Measurements from ENCODE around the gene NMUR1. TPM values are rescaled to one million over a fixed set of nuclear protein-coding genes. Genes with fewer than 3 reads are reported as not detected.

Gene NMUR1
- total and polyA plus RNA-seq, 9 donors = 0.16 to 0.62 (median 0.23) TPM

DNA sequence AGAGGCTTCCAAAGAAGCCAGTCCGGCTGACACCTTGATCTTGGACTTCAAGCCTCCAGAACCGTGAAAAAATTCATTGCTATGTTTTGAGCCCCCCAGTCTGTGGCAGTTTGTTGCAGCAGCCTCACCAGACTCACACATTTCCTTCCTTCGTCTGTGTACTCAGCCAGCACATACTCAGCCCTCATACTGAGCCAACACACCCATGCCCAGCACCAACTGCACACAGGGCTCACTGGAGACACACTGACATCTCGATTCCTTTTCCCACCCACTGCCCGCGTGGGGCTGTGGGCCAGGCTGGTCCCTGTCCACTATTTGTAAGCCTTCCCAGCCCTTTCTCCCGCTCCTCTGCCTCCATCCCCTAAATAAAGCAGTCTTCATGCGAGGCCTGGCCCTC, 24.1 kb upstream of the NMUR1 start:
- DNase-seq = no peak
- Histone ChIP-seq H3K36me3 (ENCODE audit: control insufficient read depth, insufficient read depth, low read length) (no peaks in the 10 kb centered on the region), H3K4me3 (ENCODE audit: low read length) (peak overlapping the region; percentile 8), H3K27ac (ENCODE audit: low read length) (peak overlapping the region; percentile 18), H3K9me3 (replicated peaks; ENCODE audit: control insufficient read depth, low read depth, low read length) (peaks cover 10% of the 10 kb centered on the region), H3K4me1 (ENCODE audit: control insufficient read depth, insufficient read depth, low read length) (peaks cover 22% of the 10 kb centered on the region), H3K27me3 (ENCODE audit: control insufficient read depth, insufficient read depth, low read length) (peaks cover 4% of the 10 kb centered on the region)
- WGBS (ENCODE audit: insufficient coverage) = 69% methylated on average over 8 of the region's 8 CpGs

DNA sequence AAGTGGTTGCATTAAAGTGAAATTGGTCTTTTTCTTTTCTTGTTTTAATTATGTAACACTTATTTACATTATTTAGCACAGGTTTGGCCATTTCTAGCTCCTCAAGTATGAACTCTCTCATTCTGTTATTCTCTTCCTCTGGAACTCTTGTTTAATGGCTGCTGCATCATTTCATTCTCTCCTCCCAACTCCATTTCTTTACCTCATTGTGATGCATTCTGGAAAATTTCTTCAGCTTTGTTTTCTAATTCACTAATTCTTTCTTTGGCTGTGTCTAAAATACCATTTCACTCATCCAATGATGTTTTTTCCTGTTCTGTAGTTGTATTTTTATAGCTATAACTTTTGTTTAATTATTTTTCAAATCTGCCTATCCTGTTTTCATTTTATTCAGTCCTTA, 22.5 kb upstream of the NMUR1 start:
- Histone ChIP-seq H3K27ac (ENCODE audit: low read length) (no peak overlapping the region), H3K4me3 (ENCODE audit: low read length) (no peak overlapping the region), H3K4me1 (ENCODE audit: control insufficient read depth, insufficient read depth, low read length) (peaks cover 21% of the 10 kb centered on the region), H3K27me3 (ENCODE audit: control insufficient read depth, insufficient read depth, low read length) (peaks cover 6% of the 10 kb centered on the region), H3K36me3 (ENCODE audit: control insufficient read depth, insufficient read depth, low read length) (no peaks in the 10 kb centered on the region), H3K9me3 (replicated peaks; ENCODE audit: control insufficient read depth, low read depth, low read length) (peaks cover 10% of the 10 kb centered on the region)
- DNase-seq = no peak

DNA sequence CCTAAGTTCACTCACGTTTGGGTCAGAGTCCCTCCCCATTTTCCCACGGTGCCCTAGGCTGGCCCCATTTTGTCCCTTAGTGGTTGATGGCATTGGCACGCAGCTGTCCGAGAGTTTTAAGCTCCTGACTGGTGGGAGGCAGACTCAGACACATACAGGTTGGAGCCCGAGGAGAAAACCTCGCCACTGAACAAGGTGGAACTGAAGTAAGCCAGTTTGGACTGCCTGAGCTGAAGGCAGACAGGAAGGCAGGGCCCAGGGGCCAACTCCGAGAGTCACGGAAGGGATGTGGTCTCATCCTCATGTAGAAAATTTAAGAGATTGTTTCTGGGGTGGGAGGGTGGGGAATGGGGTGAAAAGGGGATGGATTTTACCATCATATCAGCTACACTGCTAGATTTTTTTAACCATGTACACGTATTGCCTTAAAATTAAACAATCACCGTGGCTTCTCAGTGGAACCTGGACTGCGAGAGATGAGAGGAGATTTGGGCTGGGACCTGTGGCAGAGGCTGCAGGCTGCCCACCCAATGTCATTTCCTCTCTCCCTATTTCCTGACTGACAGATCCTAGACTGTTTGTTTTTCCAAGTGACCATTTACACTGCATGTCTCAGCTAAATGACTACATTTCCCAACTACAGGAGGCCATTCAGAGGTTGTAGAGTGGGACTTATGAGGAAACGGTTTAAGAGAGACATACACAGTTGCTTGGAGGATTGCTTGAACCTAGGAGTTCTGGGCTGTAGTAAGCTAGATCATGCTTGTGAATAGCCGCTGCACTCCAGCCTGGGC, 19.4 kb upstream of the NMUR1 start:
- H3K27me3 ChIP-seq (ENCODE audit: control insufficient read depth, insufficient read depth, low read length) = peaks cover 4% of the 10 kb centered on the region
- H3K36me3 ChIP-seq (ENCODE audit: control insufficient read depth, insufficient read depth, low read length) = no peaks in the 10 kb centered on the region
- peaks cover 10% of the 10 kb centered on the region for H3K9me3 ChIP-seq (replicated peaks; ENCODE audit: control insufficient read depth, low read depth, low read length)
- no peak overlapping the region for H3K4me3 ChIP-seq (ENCODE audit: low read length)
- DNase-seq = no peak
- 54% methylated on average over 8 of the region's 13 CpGs for WGBS (ENCODE audit: insufficient coverage)
- no peak overlapping the region for H3K27ac ChIP-seq (ENCODE audit: low read length)
- H3K4me1 ChIP-seq (ENCODE audit: control insufficient read depth, insufficient read depth, low read length) = peaks cover 15% of the 10 kb centered on the region

GRCh38 chr2:231548752-231549151, 18.5 kb upstream of the NMUR1 start:
- H3K36me3 ChIP-seq (ENCODE audit: control insufficient read depth, insufficient read depth, low read length) = no peaks in the 10 kb centered on the region
- no peak overlapping the region for H3K4me3 ChIP-seq (ENCODE audit: low read length)
- H3K4me1 ChIP-seq (ENCODE audit: control insufficient read depth, insufficient read depth, low read length) = peaks cover 8% of the 10 kb centered on the region
- H3K27me3 ChIP-seq (ENCODE audit: control insufficient read depth, insufficient read depth, low read length) = peaks cover 4% of the 10 kb centered on the region
- H3K9me3 ChIP-seq (replicated peaks; ENCODE audit: control insufficient read depth, low read depth, low read length) = peaks cover 10% of the 10 kb centered on the region
- H3K27ac ChIP-seq (ENCODE audit: low read length) = no peak overlapping the region
- 50% methylated on average over 1 of the region's 3 CpGs for WGBS (ENCODE audit: insufficient coverage)
- DNase-seq = no peak

GRCh38 chr2:231547315-231548110, 17.3 kb upstream of the NMUR1 start:
- Histone ChIP-seq H3K4me3 (ENCODE audit: low read length) (no peak overlapping the region), H3K4me1 (ENCODE audit: control insufficient read depth, insufficient read depth, low read length) (peaks cover 8% of the 10 kb centered on the region), H3K9me3 (replicated peaks; ENCODE audit: control insufficient read depth, low read depth, low read length) (peaks cover 14% of the 10 kb centered on the region), H3K27me3 (ENCODE audit: control insufficient read depth, insufficient read depth, low read length) (peaks cover 6% of the 10 kb centered on the region), H3K36me3 (ENCODE audit: control insufficient read depth, insufficient read depth, low read length) (no peaks in the 10 kb centered on the region), H3K27ac (ENCODE audit: low read length) (no peak overlapping the region)
- no CpG with 5 or more reads among the region's 12 CpGs for WGBS (ENCODE audit: insufficient coverage)
- no peak for DNase-seq

GRCh38 chr2:231546014-231546715, 15.9 kb upstream of the NMUR1 start:
- DNase-seq = no peak
- no peak overlapping the region for H3K4me3 ChIP-seq (ENCODE audit: low read length)
- H3K4me1 ChIP-seq (ENCODE audit: control insufficient read depth, insufficient read depth, low read length) = peaks cover 13% of the 10 kb centered on the region
- no peaks in the 10 kb centered on the region for H3K36me3 ChIP-seq (ENCODE audit: control insufficient read depth, insufficient read depth, low read length)
- 85% methylated on average over 11 of the region's 13 CpGs for WGBS (ENCODE audit: insufficient coverage)
- no peak overlapping the region for H3K27ac ChIP-seq (ENCODE audit: low read length)
- peaks cover 11% of the 10 kb centered on the region for H3K9me3 ChIP-seq (replicated peaks; ENCODE audit: control insufficient read depth, low read depth, low read length)
- H3K27me3 ChIP-seq (ENCODE audit: control insufficient read depth, insufficient read depth, low read length) = peaks cover 12% of the 10 kb centered on the region

DNA sequence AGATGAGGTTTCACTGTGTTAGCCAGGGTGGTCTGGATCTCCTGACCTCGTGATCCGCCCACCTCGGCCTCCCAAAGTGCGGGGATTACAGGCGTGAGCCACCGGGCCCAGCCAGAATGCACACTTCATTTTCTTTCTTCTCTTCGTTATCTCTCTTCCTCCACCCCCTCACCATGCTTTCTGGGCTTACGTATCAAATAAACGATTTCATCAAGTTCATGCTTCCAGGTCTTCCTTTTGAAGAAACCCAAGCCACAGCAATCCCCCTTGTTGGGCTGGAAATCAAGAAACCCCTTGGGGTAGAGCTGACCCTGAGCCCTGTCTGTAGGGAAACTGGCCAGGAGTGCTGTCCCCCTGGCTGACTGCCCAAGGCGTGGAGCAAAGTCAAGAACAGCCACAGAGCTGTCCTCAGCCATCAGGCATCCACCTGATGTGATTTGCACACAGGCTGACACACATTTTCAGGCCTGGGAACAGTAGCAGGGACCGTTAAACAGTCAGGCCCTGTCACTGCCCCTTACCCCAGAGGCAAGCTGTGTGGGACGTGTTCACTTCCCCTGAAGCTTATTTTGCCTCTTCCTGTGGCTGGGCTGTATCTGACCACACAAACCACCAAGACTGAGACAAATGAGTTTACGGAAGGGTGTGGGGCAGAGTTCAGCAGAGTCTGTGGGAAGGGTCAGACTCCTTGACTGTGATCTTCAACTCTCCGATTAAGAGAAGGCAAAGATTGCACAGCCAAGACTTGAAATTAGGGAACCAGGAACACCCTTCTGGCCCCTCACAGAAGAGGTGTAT, 15.1 kb upstream of the NMUR1 start:
- peaks cover 12% of the 10 kb centered on the region for H3K27me3 ChIP-seq (ENCODE audit: control insufficient read depth, insufficient read depth, low read length)
- peak overlapping the region; percentile 42 for H3K27ac ChIP-seq (ENCODE audit: low read length)
- no peak overlapping the region for H3K4me3 ChIP-seq (ENCODE audit: low read length)
- peaks cover 11% of the 10 kb centered on the region for H3K9me3 ChIP-seq (replicated peaks; ENCODE audit: control insufficient read depth, low read depth, low read length)
- DNase-seq = peak; percentile 63
- H3K36me3 ChIP-seq (ENCODE audit: control insufficient read depth, insufficient read depth, low read length) = no peaks in the 10 kb centered on the region
- H3K4me1 ChIP-seq (ENCODE audit: control insufficient read depth, insufficient read depth, low read length) = peaks cover 13% of the 10 kb centered on the region
- 45% methylated on average over 11 of the region's 14 CpGs for WGBS (ENCODE audit: insufficient coverage)

DNA sequence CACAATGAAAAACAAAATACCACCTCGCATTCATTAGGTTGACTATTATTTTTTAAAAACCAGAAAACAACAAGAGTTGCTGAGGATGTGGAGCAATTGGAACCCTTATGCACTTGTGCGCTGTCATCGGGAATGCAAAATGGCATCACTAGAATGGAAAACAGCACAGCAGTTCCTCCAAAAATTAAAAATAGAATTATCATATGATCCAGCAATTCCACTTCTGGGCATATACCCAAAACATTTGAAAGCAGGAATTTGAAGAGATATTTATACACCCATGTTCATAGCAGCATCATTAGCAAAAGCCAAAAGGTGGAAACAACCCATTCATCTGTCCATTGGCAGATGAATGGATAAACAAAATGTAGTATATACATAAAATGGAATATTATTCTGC, 11.9 kb upstream of the NMUR1 start:
- Histone ChIP-seq H3K27ac (ENCODE audit: low read length) (no peak overlapping the region), H3K4me3 (ENCODE audit: low read length) (no peak overlapping the region), H3K9me3 (replicated peaks; ENCODE audit: control insufficient read depth, low read depth, low read length) (peaks cover 11% of the 10 kb centered on the region), H3K27me3 (ENCODE audit: control insufficient read depth, insufficient read depth, low read length) (peaks cover 8% of the 10 kb centered on the region), H3K36me3 (ENCODE audit: control insufficient read depth, insufficient read depth, low read length) (no peaks in the 10 kb centered on the region), H3K4me1 (ENCODE audit: control insufficient read depth, insufficient read depth, low read length) (peaks cover 13% of the 10 kb centered on the region)
- DNase-seq = peak; percentile 36
- no CpG with 5 or more reads among the region's 3 CpGs for WGBS (ENCODE audit: insufficient coverage)

DNA sequence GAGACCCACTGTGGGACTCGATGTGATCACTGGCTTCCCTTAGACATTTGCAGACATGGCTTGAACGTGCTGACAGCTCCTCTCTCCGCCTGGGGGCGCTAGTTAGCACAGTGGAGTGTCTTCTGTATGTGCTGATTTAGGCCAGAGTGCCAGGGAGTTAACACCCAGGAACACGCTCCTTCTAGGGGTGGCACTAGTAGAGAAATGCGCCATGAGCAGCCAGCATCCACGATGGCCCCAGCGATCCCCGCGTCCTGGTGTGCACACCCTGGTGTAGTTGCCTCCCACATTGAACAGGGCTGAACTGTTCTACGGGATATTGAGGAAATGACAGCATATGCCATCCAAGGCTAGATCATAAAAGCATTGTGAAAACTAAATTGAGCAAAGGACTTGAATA, 11.4 kb upstream of the NMUR1 start:
- Histone ChIP-seq H3K27ac (ENCODE audit: low read length) (peak overlapping the region; percentile 9), H3K4me3 (ENCODE audit: low read length) (no peak overlapping the region), H3K36me3 (ENCODE audit: control insufficient read depth, insufficient read depth, low read length) (no peaks in the 10 kb centered on the region), H3K4me1 (ENCODE audit: control insufficient read depth, insufficient read depth, low read length) (peaks cover 13% of the 10 kb centered on the region), H3K9me3 (replicated peaks; ENCODE audit: control insufficient read depth, low read depth, low read length) (peaks cover 11% of the 10 kb centered on the region), H3K27me3 (ENCODE audit: control insufficient read depth, insufficient read depth, low read length) (peaks cover 8% of the 10 kb centered on the region)
- DNase-seq = no peak
- 57% methylated on average over 8 of the region's 11 CpGs for WGBS (ENCODE audit: insufficient coverage)

All from muscle of leg (tissue), 11 donors.